NCI-H748 (cell line): ENCODE measurements around the gene ALKBH7.
A peak's percentile ranks its signal among the peaks of the same experiment; 100 is the strongest.
"Not testable (repeated sequence)": the region's sequence is repeated elsewhere in the genome, so short reads cannot be mapped to it uniquely, and the experiment has no call there.

Experiments
- DNase-seq: peaks from one replicate; lab custom pipeline; 2025; ENCODE audit not compliant: unreplicated experiment; lab: John Stamatoyannopoulos, UW

The ALKBH7 gene

DNA sequence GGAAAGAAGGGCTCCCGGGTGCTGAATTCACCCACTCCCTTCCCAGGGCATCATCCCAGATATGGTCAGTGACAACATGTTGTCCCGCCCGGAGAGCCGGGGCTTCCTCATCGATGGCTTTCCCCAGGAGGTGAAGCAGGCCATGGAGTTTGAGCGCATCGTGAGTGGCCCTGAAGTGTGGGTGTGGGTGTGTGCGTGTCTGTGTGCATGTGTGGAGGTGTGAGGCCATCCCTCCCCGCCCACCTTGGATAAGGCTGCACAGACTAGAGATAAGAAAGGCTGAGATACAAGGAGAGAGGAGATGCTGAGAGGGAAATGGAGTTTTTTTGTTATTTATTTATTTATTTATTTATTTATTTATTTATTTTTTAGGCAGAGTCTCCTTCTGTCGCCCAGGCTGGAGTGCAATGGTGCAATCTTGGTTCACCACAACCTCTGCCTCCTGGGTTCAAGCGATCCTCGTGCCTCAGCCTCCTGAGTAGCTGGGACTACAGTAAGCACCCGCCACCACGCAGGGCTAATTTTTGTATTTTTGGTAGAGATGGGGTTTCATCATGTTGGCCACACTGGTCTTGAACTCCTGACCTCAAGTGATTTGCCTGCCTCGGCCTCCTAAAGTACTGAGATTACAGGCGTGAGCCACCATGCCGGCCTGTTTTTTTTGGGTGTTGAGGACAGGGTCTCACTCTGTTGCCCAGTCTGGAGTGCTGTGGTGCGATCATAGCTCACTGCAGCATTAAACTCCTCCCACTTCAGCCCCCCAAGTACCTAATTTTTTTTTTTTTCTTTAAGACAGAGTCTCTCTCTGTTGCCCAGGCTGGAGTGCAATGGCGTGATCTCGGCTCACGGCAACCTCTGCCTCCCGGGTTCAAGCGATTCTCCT is 27.7 kb downstream of the ALKBH7 start:
- not testable (repeated sequence) for DNase-seq

DNA sequence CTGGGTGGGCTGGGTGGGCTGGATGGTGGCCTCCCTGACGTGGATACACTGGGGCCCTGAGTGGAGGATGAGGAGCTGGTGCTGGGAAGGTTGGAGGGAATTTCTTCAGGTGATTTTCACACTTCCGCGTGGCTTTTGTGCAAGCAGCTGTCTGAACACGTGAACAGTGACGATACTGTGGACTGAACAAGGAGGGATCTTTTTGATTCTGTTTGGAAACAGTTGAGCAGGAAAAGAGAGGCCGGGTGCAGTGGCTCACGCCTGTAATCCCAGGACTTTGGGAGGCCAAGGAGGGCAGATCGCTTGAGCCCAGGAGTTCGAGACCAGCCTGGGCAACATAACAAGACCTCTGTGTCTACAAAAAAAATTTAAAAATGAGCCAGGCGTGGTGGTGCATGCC is 29.5 kb downstream of the ALKBH7 start:
- DNase-seq = no peak

GRCh38 chr19:6402837-6403608 is 30.4 kb downstream of the ALKBH7 start:
- peak; percentile 4 for DNase-seq

DNA sequence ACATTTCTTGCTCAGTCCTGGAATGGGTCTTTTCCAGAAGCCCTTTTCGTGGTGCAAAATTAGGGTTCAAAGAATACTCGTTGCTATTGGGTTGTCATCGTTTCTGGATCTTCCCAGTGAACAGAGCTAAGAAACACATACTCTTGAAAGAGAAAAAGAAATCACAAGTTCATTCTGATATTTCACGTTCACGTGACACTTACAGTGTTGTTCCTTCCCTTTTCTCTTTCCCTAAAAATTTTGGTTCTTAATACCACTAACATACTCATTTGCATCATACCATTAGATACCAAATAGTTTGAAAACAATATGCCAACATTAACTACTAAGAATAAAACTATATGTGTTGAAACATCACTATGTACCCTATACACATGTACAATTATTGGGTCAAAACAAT is 33.8 kb downstream of the ALKBH7 start:
- no peak for DNase-seq

- DNase-seq = no peak
These were observed 36.8 kb downstream of the ALKBH7 start for GRCh38 chr19:6409346-6409745.

- no peak for DNase-seq
These were observed 39.5 kb downstream of the ALKBH7 start for GRCh38 chr19:6412061-6412446.

GRCh38 chr19:6412447-6413091 is 40.0 kb downstream of the ALKBH7 start:
- DNase-seq = peak; percentile 35

DNA sequence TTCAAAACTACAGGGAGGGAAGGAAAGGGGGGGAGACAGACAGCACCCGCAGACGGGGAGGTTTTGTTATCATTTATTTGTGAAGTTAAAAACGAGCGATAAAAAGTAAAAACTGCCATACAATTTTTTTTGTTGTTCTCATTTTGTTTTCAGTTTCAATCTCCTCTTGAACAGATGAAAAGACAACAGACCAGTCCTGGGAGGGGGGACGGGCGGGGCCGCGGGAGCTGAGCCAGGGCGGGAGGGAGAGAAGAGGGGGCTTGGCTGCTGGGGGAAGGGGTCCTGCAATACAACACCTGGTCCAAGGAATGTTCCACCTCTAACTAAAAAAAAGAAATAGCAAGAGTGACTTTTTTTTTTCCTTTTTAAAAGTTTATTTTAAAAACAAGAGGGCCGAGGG is 40.7 kb downstream of the ALKBH7 start:
- DNase-seq = no peak

- DNase-seq = no peak
These were observed 41.4 kb downstream of the ALKBH7 start for GRCh38 chr19:6413721-6414643.

- DNase-seq = no peak
These were observed 42.4 kb downstream of the ALKBH7 start for GRCh38 chr19:6414793-6415590.

DNA sequence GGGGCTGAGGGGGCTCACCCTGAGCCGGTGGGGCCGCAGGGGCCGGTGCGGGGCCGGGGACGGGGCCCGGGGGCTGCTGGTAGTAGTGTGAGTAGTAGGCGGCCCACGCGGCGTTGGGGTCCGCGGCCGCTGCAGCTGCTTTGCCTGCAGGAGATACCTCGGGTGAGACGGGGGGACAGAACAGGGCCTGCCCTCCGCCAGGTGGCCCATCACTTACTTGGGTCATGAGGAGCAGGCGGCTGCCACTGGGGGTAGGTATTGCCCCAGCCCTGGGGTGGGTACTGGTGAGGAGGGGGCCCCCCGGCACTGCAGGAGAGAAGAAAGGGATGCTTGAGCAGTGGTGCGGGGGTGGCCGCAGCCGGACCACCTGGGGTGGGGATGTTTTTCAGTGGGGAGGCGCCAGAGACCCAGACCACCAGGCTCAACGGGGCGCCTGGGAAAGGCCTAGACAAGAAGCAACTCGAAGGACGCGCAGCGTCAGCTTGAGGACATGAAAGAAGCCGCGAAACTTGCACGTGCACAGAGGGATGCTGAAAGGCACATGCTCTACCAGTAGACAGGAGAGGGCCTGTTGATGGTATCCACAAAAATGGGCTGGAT is 43.1 kb downstream of the ALKBH7 start:
- no peak for DNase-seq

DNA sequence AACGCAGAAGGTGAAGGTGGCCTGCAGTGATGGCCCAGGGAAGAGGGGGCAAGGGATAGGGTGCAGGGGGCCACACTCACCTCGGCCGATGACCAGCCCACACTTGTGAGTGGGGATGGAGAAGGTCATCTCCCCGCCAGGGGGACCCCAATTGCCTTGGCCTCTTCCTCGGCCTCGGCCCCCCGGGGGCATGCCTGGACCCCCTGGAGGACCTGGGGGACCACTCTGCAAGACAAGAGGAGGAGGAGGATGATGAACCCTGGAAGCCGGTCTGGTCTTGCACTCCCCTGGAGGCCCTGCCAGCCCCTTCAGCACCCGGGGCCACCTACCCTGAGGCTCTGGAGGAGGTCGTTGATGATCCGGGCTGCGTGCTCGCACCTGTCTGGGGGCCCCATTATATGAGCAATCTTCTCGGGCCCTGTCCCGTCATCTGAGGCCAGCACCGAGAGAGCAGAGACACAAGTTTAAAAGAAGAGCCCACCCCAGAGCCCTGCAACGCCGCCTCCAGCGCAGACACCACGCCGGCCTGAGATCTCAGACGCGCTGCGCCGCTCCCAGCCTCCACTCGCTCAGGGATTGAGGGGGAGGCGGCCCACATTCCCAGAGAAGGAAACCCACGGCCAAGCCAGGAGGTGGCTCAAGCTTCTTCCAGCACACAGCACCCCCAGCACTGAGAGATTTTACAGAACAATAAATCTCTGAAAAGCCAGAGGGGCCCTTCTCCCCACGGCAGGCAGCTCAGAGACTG is 44.2 kb downstream of the ALKBH7 start:
- DNase-seq = no peak

GRCh38 chr19:6417713-6418561 is 45.3 kb downstream of the ALKBH7 start:
- DNase-seq = no peak

- no peak for DNase-seq
These were observed 46.0 kb downstream of the ALKBH7 start for GRCh38 chr19:6418562-6418932.

DNA sequence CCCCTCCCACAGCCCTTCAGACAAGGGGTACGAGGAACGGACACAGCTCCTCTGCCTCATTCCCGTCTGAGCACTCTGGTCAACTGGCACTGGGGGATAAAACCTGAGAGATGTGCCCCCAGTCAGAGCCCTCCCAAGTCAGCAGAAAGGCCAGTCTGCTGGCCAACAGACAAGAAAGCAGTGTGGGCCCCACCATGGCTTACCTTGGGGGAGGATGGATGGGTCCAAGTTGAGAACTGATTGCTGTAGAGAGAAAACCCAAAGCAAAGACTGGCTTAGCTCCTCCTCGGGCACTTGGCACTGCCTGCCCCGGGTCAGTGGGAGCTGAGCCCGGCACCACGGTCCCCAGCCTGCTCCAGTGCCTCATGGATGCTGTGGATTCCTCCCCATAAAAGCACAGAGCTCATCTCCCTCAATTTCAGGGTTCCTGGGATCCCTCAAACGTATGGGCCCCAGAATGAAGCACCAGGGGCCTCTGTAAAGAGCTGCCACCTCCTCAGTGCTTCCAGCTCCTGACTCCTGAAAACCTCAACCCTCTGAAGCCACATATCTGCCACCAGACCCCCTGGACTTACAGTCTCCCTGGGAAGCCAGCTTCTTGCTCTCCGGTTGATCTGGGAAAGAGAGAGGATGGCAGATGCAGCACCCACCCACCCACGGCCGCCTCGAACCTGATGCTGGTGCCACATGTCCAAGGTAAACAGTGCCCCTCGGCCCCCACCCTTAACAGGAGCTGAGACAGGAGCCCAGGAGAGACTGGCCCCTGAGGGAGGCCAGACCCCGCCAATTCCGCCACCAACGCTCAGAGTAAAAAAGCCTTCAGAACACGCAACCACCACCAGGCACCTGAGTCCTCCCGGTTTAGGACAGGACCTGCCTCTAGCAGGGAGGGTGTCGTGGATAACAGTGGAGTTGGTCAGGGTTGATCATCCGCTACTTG is 48.8 kb downstream of the ALKBH7 start:
- no peak for DNase-seq

DNA sequence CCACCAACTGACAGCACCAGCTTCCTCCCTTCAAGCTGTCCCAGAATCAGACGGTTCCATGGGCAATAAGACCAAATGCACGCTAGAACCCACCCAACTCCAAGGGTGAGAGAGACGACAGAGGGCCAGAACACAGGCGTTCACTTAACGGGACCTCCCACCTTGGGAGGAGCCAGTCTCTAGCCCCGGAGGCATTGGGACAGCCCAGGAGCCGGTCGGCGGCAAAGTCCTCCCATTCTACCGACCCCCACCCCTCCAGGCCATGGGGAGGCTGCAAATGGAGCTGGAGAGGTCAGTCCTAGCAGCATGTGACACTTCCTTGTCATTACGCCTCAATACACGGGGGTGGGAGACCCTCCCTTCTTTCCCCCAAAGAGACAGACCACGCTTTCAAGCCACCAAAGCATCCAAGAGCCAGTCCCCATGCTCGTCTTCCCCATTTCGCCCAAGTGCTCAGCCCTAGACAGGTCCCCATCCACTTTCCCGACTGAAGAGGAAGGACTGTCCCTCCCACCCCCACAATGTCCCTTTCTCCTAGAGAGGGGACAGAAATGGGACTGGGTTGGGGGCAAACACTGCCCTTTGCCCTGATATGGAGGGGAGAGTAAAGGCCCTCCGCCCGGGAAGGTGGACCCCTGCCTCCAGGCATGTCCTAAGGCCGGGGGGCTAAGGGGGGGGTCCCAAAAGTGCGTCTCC is 51.1 kb downstream of the ALKBH7 start:
- DNase-seq = no peak
